Measurements from ENCODE around the gene PACRGL. TPM values are rescaled to one million over a fixed set of nuclear protein-coding genes. Genes with fewer than 3 reads are reported as not detected.

Gene PACRGL
- 6.1 TPM for total RNA-seq
- long read RNA-seq, partial matches to known transcripts, result 0 of 6 reads
- long read RNA-seq, other reads (novel, unspliced or antisense), result 5 of 6 reads

DNA sequence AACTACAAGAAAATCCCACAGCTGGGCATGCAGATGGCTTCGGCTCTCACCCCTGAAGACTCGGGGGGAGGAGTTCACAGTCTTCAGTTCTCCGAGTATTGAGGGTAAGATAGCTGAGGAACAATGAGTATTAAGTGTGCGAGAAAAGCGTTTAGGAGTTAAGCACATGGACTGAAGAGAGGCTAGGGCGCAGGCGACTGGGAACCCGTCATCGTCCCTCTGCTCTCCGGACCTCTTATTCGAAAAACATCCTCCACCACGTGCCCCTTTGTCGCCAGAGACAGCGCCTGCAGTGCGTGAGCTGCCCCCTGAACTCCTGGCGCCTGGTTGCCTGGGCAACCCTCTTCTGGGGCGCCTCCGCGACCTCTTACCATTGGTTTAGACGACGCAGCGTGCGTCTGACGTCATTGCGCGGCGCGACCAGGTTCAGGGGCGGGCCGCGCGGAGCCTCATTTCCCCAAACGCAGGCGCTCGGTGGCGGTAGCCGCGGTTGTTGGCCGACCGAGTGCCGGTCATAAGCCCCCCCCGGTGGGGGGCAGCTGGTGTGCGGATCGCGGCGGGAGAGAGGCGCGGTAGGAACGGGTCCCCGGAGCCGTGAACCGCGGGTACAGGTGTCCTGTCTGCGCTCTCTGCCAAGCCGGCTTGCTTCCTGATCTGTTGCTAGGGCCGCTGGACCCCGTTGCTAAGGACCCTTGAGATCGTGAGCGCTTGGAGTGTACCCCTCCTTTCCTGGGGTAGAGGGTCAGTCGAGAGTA, at the start of gene PACRGL:
Gene PACRGL (plus strand): TSS at position 452 of the 755 bp plus-strand sequence. CDS start 4,024 bp downstream, outside the sequence.
- ATAC-seq (ENCODE audit: poor library complexity) (peak; percentile 100), DNase-seq (peak; percentile 98)
- intact Hi-C loops (cut with DNase I), result no loop called here

DNA sequence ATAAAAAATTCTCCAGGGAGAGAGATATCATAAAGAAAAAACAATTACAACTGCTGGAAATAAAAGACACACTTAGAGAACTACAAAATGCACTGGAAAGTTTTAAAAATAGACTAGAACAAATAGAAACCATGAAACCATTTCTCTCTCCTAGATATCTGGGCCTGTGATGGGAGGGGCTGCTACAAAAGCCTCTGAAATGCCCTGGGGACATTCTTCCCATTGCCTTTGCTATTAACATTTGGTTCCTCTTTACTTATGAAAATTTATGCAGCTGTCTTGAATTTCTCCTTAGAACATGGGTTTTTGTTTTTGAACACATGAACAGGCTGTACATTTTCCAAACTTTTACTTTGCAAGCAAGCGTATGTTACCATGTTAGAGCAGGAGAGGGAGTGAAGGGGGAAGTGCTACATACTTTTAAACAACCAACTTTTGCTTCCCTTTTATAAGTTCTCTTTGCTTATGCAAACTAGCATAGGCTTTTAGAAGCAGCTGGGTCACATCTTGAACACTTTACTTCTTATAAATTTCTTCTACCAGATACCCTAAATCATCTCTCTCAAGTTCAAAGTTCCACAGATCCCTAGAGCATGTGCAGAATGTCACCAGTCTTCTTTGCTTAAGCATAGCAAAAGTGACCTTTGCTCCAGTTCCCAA, 47.9 kb upstream of the PACRGL start:
- ATAC-seq (ENCODE audit: poor library complexity), result no peak
- intact Hi-C loops (cut with DNase I), result no loop called here
- DNase-seq, result no peak

DNA sequence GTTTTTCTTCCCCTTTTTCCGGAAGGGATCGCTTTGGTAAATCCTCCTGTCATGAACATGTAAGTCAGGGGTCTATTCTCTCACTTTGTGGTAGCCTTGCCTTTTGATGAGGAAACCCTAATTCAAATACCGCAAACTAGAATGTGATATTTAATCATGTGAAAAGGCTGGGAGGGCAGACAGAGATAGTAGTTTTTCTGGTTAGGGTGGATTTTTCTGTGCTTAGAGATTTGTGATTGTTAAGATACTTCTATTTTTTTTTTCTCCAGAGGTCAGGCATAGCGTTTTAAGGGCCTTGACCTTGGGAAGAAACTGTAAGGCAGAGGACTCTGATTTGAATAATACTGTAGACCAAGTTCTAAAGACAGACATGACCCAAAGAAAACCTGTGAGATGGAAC, 41.8 kb upstream of the PACRGL start:
- ATAC-seq (ENCODE audit: poor library complexity), result no peak
- no peak for DNase-seq
- intact Hi-C loops (cut with DNase I), result no loop called here

DNA sequence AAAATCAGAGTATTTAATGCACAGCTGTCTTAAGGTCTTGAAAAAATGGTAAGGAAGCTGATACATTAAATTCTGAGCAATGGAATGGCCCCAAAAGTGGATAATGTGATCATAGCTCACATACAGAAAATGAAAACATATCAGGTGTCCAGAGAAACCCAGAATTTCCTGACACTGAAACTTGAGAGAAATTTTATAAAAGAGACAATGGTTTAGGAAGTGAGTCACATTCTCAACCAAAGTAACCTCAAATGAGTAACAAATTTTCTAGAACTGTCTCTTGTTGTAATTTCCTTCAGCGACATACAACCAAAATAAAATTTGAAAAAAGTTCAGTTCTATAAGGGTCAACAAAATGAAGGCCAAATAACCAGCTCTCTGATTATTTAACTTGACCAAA, 37.4 kb upstream of the PACRGL start:
- ATAC-seq (ENCODE audit: poor library complexity), result no peak
- intact Hi-C loops (cut with DNase I), result no loop called here
- no peak for DNase-seq

DNA sequence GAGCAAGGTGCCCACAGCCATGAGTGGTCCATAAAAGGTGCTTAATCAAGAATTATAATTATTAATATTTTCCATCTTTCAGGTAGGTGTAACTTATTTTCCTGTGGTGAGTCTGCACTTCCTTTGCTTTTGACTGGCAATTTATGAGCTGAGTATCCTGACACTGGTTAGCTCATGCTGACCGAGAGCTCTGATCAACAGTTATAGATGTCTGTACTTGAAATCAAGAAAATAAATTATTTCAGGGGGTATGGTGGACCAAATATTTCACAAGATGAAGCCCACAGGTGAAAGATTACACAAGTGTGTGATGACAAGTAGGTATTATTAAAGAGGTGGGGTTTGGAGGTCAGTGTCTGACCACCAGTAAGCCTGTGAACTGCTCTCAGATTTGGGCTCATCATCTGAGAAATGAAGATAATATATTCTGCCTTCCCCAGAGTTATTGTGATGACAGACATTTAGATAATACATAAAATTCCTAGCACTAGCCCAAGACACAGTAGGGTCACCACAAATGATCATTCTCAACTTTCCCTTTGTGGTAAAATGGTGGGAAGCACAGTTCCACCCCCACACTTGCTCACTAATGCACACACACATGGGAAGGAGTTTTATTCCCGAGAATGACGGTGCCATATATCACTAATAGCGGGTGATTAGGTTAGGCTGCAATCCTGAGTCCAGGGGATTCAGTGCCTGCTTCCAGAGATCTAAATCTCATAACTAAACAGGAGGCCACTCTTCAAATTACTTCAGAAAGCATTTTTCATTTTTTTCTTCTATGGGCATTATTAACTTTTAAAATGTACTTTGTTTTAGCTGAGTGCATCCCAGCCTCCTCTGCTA, 34.0 kb upstream of the PACRGL start:
- ATAC-seq (ENCODE audit: poor library complexity) (no peak), DNase-seq (no peak)
- intact Hi-C loops (cut with DNase I), result no loop called here

DNA sequence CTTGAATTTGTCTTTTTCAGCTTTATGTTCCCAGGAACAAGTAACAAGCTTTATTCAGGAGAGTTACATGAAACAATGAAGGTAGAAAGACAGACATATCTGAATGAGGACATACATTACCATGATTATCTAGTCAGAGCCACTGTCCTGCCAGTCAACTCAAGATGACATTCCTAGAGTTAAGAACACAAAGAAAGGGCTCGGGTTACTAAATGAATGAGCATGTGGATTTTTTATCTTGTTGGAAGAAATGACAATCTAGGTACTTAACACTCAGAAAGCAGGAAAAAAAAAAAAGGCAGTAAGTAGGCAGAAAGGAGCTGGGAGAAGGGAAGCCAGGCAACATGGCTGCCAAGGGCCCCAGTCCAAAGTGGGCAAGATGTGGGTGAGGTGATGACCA, 28.0 kb upstream of the PACRGL start:
- no peak for DNase-seq
- no peak for ATAC-seq (ENCODE audit: poor library complexity)
- intact Hi-C loops (cut with DNase I), result no loop called here

DNA sequence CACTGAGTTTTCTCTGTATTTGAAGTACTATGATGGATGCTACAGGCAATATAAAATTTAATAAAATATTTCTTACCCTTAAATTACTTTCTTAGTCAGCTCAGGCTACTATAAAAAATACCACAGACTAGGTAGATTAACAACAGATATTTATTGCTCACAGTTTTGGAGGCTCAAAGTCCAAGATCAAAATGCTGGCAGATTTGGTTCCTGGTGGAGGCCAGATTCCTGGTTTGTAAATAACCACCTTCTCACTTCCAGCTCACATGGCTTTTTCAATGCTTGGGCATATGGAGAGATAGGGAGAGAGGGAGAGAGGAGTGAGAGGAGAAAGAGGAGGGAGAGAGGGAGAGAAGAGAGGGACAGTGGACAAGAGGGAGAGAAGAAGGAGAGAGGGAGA, 24.5 kb upstream of the PACRGL start:
- no peak for DNase-seq
- ATAC-seq (ENCODE audit: poor library complexity), result no peak
- intact Hi-C loops (cut with DNase I), result no loop called here

DNA sequence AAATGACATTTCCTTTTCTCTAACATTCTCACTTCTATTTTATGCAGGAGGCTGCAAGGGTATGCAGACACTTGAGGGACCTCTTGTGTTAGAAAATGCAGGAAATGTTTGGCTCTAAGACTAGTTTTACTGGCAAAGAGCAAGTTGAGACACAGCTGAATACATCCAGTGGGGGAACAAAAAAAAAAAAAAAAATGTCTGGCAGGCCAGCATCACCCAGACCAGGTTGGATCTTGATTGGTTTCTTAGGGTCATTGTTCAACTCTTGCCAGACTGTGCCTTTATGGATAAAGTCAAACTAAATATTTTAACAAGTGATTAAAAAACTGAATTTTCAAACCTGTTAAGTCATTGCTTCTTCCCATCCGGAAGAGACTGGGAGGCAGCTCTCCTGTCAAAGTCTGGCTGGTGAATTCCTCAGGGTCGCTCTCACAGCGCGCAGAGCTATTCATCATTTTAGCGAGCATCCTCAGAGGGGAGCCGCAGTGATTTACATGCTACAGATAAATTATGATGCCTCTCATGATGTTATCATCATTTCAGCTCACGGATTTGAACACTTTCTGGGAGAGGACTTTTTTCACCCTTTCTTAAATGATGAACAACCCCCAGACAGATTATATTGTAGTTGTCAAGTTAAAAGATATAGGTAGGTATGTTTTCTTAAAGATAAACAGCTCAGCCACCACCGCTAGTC, 23.6 kb upstream of the PACRGL start:
- ATAC-seq (ENCODE audit: poor library complexity) (no peak), DNase-seq (no peak)
- intact Hi-C loops (cut with DNase I), result no loop called here

DNA sequence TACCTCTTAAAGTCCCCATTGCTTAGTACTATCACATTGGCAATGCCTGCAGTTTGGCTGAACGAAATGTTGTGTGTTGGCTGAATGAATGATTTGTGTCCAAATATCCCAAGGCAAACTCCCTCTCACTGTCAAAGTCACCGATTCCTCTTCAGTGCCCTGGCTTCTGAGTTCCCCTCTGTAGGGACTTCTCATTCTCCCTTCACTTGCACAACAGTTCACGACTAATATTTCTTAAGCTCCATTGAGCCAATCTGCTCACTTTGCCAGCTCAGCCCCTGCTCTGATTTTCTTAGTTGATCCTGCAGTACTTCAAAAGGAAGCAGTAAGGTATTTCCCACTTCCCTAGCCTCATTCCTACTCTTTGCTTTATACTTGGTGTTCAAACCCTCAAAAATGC, 21.9 kb upstream of the PACRGL start:
- ATAC-seq (ENCODE audit: poor library complexity), result no peak
- DNase-seq, result no peak
- intact Hi-C loops (cut with DNase I), result no loop called here

DNA sequence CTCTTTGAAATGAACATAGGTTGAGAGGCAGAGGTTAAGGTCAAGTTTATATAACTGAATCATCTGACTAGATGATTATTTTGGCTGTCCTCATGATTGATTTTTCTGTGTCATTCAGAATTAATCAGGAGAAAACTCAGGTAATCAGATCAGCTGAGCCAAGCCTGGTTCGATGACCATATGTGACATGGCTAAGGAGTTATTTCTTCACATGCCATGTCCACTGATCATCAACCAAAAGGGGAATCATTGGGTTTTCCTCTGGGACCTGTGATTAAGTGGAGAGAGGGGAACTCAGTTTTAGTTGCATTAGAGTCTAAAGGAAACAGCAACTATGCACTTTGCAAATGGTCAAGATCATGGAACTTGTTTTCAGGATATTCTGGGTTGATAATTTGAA, 20.3 kb upstream of the PACRGL start:
- no peak for ATAC-seq (ENCODE audit: poor library complexity)
- no peak for DNase-seq
- intact Hi-C loops (cut with DNase I), result loop anchor here (10.0 kb wide), 2 partner anchors 255 to 1995 kb away; no protein-coding TSS in a partner anchor

DNA sequence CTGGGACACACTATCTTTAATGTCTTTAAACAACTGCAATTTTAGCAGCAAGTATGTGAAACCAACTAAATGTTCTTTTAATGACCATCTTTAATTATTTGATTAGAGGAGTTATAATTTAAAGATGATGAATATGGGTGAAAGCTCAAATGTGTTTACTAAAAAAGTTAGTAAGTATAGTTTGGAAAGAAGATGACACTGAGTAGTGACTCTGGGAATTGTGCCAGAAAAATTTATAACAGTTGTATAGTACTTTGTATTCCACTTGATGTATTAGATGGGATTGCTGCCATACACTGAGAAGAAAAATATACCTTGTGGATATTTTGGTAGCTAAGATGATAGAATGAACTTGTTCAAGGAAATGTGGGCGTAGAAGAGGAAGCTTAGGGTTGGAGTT, 19.5 kb upstream of the PACRGL start:
- ATAC-seq (ENCODE audit: poor library complexity) (no peak), DNase-seq (no peak)
- intact Hi-C loops (cut with DNase I), result loop anchor here (10.0 kb wide), 2 partner anchors 256 to 1996 kb away; no protein-coding TSS in a partner anchor

DNA sequence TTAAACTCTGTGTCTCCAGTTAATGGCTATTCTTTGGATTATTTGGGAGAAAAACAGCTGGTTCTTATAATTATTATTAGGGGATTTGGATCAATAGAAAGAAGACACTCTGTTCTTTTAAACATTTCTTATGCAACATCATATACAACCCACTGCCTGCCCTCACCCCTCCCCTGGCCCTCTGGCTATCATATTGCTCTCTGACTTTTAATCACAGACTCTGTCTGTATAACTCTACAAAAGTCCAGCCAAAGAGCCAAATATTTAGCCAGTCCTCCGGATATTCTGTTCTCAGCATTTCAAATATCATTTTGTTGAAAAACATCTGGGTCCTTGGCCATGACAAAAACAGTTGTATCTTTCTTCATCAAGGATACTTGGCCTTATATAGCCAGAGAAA, 19.0 kb upstream of the PACRGL start:
- ATAC-seq (ENCODE audit: poor library complexity) (no peak), DNase-seq (no peak)
- intact Hi-C loops (cut with DNase I), result loop anchor here (10.0 kb wide), 2 partner anchors 256 to 1996 kb away; no protein-coding TSS in a partner anchor

DNA sequence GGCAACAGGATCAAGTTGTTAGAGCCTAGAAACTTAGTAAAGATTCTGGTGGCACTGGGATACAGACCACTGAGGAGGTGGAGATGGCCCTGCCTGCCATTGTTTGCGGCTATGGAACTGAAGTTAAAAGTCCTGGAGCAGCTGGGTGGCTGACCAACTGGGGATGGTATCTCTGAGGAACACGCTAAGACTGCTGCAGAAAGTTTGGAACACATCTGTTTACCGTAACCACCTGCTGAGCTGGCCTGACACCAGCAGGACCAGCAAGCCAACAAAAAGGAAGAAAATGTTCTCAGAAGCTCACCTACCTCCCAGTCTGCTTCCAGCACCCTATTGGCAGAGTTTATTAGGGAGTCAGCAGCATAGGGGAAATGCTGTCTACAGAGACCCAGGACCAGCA, 17.4 kb upstream of the PACRGL start:
- intact Hi-C loops (cut with DNase I), result loop anchor here (10.0 kb wide), 2 partner anchors 258 to 1998 kb away; no protein-coding TSS in a partner anchor
- DNase-seq (no peak), ATAC-seq (ENCODE audit: poor library complexity) (no peak)

DNA sequence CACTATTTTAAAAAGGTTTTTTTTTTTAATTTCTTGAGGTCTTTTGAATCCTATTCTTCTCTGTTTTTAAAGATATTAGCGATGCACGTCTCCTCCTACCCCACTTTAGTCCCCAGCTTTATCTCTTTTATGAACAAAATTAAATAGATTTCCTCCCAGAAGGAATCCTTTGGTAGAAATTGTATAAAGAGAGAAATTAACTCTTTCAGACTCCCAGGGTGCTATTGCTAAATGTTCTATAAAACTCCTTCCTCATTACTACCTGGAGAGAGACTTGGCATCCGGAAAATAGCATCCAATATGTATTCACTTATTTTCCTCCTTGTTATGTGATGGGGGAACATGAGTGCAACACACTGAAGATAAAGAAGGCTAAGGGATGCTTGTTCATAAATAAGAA, 16.5 kb upstream of the PACRGL start:
- DNase-seq, result no peak
- intact Hi-C loops (cut with DNase I), result loop anchor here (10.0 kb wide), 2 partner anchors 259 to 1999 kb away; no protein-coding TSS in a partner anchor
- ATAC-seq (ENCODE audit: poor library complexity), result no peak

DNA sequence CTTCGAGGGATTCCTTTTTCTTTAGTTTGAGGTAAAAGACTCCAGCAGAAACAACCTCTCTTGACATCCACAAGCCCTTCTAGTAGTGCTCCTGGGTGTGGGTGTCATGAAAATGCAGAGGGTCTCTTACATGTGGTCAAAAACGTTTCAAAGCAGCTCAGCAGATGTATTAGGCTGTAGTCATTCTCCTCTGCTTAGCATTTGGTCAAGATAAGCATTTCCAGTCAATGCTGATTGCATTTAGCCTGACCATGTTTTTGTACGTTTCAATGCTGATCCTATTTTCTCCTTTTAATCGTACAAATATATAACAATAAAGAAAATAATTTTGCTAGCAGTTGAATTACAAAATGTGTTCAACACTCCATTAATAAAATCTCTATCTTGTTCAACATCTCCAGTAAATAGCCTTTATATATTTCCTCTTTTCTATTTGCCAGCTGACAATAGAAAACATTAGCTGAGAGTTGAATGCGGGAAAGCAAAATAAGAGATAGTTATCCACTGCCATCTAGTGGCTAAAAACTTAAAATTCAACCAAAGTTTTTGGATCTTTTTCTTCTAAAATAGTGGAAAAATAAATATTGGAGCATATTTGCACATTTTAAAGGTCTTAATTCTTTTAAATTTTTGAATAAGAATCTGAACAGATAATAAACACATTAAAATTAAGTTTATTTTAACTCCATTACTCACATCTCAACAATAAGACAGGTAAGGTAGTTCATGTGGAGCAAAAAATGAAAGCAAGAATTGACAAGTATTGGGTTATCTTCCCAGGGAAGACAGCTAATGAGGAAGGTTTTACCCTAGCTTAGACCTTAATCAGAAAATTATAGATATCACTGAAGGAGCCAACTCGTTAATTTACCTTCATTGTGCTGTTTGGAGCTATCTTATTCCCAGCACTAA, 15.2 kb upstream of the PACRGL start:
- intact Hi-C loops (cut with DNase I), result loop anchor here (10.0 kb wide), 2 partner anchors 260 to 2000 kb away; no protein-coding TSS in a partner anchor

DNA sequence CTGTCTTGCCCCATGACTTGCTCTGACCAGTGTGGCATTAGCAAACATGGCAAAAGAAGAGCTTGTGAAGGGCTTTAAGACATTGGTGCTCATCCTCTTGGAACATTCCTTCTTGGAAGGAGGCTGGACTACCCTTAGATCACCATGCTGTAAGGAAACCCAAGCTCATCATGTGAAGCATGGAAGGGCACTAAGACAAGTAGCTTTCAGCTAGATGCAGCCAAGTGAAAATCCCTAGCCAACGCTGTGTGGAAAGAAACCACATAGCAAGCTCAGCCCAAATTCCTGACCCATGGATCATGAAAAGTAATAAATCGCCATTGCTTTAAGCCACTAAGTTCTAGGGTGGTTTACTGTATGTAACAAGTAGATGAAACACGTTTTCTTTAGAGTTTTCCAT, 12.4 kb upstream of the PACRGL start:
- no peak for DNase-seq
- intact Hi-C loops (cut with DNase I), result loop anchor here (10.0 kb wide), 2 partner anchors 263 to 2003 kb away; no protein-coding TSS in a partner anchor
- no peak for ATAC-seq (ENCODE audit: poor library complexity)

More for the DNA sequence above, 15.2 kb upstream of the PACRGL start:
- ATAC-seq (ENCODE audit: poor library complexity) (no peak), DNase-seq (no peak)

DNA sequence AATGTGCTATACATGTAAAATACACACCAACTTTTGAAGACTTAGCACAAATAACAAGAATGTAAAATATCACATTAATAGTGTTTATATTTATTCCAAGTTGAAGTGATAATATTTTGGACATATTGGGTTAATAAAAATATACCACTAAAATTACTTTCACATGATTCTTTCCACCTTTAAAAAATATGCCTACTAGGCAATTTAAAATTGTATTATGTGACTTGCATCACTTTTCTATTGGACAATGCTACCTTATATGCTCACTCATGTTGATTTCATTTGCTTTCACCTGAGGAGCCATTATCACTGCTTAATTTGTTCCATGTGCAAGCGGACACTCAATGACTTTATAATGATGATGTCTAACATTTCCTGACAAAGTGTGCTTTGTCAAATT, 3.4 kb upstream of the PACRGL start:
- DNase-seq (no peak), ATAC-seq (ENCODE audit: poor library complexity) (no peak)
- intact Hi-C loops (cut with DNase I), result no loop called here
